ENCODE data around the gene CXCL11.

- no peak for TF ChIP-seq POLR2AphosphoS5 (IDR thresholded peaks at IDR 0.05)
- TF ChIP-seq CTCF (IDR thresholded peaks at IDR 0.05), result peak; percentile 66 to 72 (median 67)
- no peak for TF ChIP-seq POLR2A (IDR thresholded peaks at IDR 0.05; ENCODE audit: low read depth)
These were observed 40.1 kb downstream of the CXCL11 start for GRCh38 chr4:75995727-75996126.
